NCI-H1048 (cell line): Measurements from ENCODE around the gene TMPRSS6.

ENCODE experiments used
- DNase-seq: peaks from one replicate; lab custom pipeline; 2025; lab: John Stamatoyannopoulos, UW

The TMPRSS6 gene

GRCh38 chr22:37051391-37052385, 57.8 kb downstream of the TMPRSS6 start, which contains the start of gene KCTD17:
Gene KCTD17, plus strand, starts transcription at chr22:37051742. Its CDS starts 19 bp downstream, at chr22:37051761.
- no peak for DNase-seq

GRCh38 chr22:37050913-37051312, 58.6 kb downstream of the TMPRSS6 start:
- DNase-seq = no peak

- no peak for DNase-seq
Measured at GRCh38 chr22:37049224-37049623, 60.3 kb downstream of the TMPRSS6 start.

GRCh38 chr22:37048133-37048532, 61.4 kb downstream of the TMPRSS6 start:
- no peak for DNase-seq

- DNase-seq = no peak
Measured at GRCh38 chr22:37047006-37047405, 62.5 kb downstream of the TMPRSS6 start.

- no peak for DNase-seq
Measured at GRCh38 chr22:37046589-37046988, 62.9 kb downstream of the TMPRSS6 start.

- DNase-seq = no peak
Measured at GRCh38 chr22:37045958-37046357, 63.6 kb downstream of the TMPRSS6 start.

GRCh38 chr22:37044634-37045625, 64.6 kb downstream of the TMPRSS6 start:
- no peak for DNase-seq

GRCh38 chr22:37043828-37044538, 65.5 kb downstream of the TMPRSS6 start:
- DNase-seq = no peak

- no peak for DNase-seq
Measured at GRCh38 chr22:37043209-37043827, 66.2 kb downstream of the TMPRSS6 start.

- no peak for DNase-seq
Measured at GRCh38 chr22:37039466-37039865, 70.0 kb downstream of the TMPRSS6 start.

GRCh38 chr22:37037669-37038068, 71.8 kb downstream of the TMPRSS6 start:
- DNase-seq = no peak

- DNase-seq = no peak
Measured at GRCh38 chr22:37036655-37037377, 72.7 kb downstream of the TMPRSS6 start.

GRCh38 chr22:37033605-37034430, 75.7 kb downstream of the TMPRSS6 start:
- DNase-seq = no peak

GRCh38 chr22:37032535-37033460, 76.7 kb downstream of the TMPRSS6 start:
- no peak for DNase-seq

GRCh38 chr22:37032134-37032534, 77.4 kb downstream of the TMPRSS6 start:
- no peak for DNase-seq

GRCh38 chr22:37030560-37031281, 78.8 kb downstream of the TMPRSS6 start:
- DNase-seq = no peak
